CD1c-positive myeloid dendritic cell (primary cell): ENCODE data around the gene BMP8A.
"Not testable (repeated sequence)": the region's sequence is repeated elsewhere in the genome, so short reads cannot be mapped to it uniquely, and the experiment has no call there.

Experiments
- DNase-seq: peaks from one replicate; pipeline ENCODE4 v3.0.0-alpha.2; 2016; ENCODE audit errors: extremely low spot score

BMP8A gene

GRCh38 chr1:39507230-39507928 lies 15.9 kb downstream of the BMP8A start:
- DNase-seq = no peak

GRCh38 chr1:39508266-39508665 lies 16.8 kb downstream of the BMP8A start:
- DNase-seq = no peak

- DNase-seq = no peak
Observed at GRCh38 chr1:39508857-39509305, 17.4 kb downstream of the BMP8A start.

- DNase-seq = peak; percentile 29
Observed at GRCh38 chr1:39509360-39510009, 18.0 kb downstream of the BMP8A start.

- not testable (repeated sequence) for DNase-seq
Observed at GRCh38 chr1:39510570-39511186, 19.2 kb downstream of the BMP8A start.

- DNase-seq = not testable (repeated sequence)
Observed at GRCh38 chr1:39511477-39511876, 20.0 kb downstream of the BMP8A start.

- not testable (repeated sequence) for DNase-seq
Observed at GRCh38 chr1:39512234-39512847, 20.9 kb downstream of the BMP8A start.

GRCh38 chr1:39514710-39515124 lies 23.3 kb downstream of the BMP8A start:
- not testable (repeated sequence) for DNase-seq

- DNase-seq = peak; percentile 55
Observed at GRCh38 chr1:39515131-39516086, 24.0 kb downstream of the BMP8A start.

GRCh38 chr1:39516841-39517240 lies 25.4 kb downstream of the BMP8A start:
- not testable (repeated sequence) for DNase-seq

GRCh38 chr1:39517936-39518335 lies 26.5 kb downstream of the BMP8A start:
- DNase-seq = not testable (repeated sequence)

- not testable (repeated sequence) for DNase-seq
Observed at GRCh38 chr1:39519376-39519775, 27.9 kb downstream of the BMP8A start.

GRCh38 chr1:39522221-39522620 lies 30.8 kb downstream of the BMP8A start:
- DNase-seq = not testable (repeated sequence)

GRCh38 chr1:39522661-39523567 lies 31.5 kb downstream of the BMP8A start:
- no peak for DNase-seq

- no peak for DNase-seq
Observed at GRCh38 chr1:39524171-39524570, 32.7 kb downstream of the BMP8A start.

- DNase-seq = no peak
Observed at GRCh38 chr1:39524591-39525365, 33.3 kb downstream of the BMP8A start.

GRCh38 chr1:39525366-39526165 lies 34.1 kb downstream of the BMP8A start:
- no peak for DNase-seq

GRCh38 chr1:39526466-39527189 lies 35.2 kb downstream of the BMP8A start:
- no peak for DNase-seq
